Measurements from ENCODE around the gene C12orf42. TPM values are rescaled to one million over a fixed set of nuclear protein-coding genes. Genes with fewer than 3 reads are reported as not detected.

C12orf42 gene
- polyA plus RNA-seq, 1 experiment = not detected

- TF ChIP-seq, protein P1, sequence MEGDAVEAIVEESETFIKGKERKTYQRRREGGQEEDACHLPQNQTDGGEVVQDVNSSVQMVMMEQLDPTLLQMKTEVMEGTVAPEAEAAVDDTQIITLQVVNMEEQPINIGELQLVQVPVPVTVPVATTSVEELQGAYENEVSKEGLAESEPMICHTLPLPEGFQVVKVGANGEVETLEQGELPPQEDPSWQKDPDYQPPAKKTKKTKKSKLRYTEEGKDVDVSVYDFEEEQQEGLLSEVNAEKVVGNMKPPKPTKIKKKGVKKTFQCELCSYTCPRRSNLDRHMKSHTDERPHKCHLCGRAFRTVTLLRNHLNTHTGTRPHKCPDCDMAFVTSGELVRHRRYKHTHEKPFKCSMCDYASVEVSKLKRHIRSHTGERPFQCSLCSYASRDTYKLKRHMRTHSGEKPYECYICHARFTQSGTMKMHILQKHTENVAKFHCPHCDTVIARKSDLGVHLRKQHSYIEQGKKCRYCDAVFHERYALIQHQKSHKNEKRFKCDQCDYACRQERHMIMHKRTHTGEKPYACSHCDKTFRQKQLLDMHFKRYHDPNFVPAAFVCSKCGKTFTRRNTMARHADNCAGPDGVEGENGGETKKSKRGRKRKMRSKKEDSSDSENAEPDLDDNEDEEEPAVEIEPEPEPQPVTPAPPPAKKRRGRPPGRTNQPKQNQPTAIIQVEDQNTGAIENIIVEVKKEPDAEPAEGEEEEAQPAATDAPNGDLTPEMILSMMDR (IDR thresholded peaks at IDR 0.05; ENCODE audit: low read depth, low read length) = no peak
- ChIA-PET POLR2A (no interaction called here), CTCF (no interaction called here)
- Histone ChIP-seq H3K27me3 (ENCODE audit: control insufficient read depth, insufficient read depth, low read length) (no peaks in the 10 kb centered on the region), H3K9me3 (ENCODE audit: control insufficient read depth, insufficient read depth, low read length) (peaks cover 20% of the 10 kb centered on the region), H3K4me3 (ENCODE audit: low read depth, low read length) (no peak overlapping the region), H3K27ac (ENCODE audit: low read depth, low read length) (no peak overlapping the region)
- no peak for DNase-seq (ENCODE audit: low read depth, low spot score)
Observed at GRCh38 chr12:103382119-103382518, 113.6 kb downstream of the C12orf42 start.

GRCh38 chr12:103379670-103380069 lies 116.1 kb downstream of the C12orf42 start:
- no peak overlapping the region for H3K27ac ChIP-seq (ENCODE audit: low read depth, low read length)
- CTCF ChIA-PET = no interaction called here
- TF ChIP-seq, protein P1 (IDR thresholded peaks at IDR 0.05; ENCODE audit: low read depth, low read length) = no peak
- POLR2A ChIA-PET = no interaction called here
- no peak overlapping the region for H3K4me3 ChIP-seq (ENCODE audit: low read depth, low read length)
- no peak for DNase-seq (ENCODE audit: low read depth, low spot score)
- H3K9me3 ChIP-seq (ENCODE audit: control insufficient read depth, insufficient read depth, low read length) = peaks cover 18% of the 10 kb centered on the region
- H3K27me3 ChIP-seq (ENCODE audit: control insufficient read depth, insufficient read depth, low read length) = no peaks in the 10 kb centered on the region

DNA sequence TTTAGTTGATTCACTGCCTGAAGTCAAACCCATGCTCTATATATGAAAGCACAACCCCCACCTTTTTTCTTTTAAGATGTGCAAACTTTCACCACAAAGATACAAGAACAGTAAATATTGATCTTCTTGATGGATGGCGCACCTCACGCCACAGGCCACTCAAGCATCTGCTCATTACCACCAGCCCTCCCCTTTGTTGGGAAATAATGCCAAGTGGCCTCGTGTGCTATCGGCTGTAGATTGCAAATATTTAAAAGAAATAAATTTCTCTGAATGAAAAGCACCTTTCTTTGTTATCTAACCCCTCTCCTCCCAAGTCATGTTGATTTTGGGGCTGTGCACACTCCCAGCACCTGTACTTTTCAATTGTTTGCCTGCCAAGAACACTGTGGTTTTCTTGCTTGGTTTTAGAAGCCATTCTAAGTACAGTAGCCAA lies 122.7 kb downstream of the C12orf42 start:
- DNase-seq (ENCODE audit: low read depth, low spot score) = no peak
- H3K27ac ChIP-seq (ENCODE audit: low read depth, low read length) = no peak overlapping the region
- H3K27me3 ChIP-seq (ENCODE audit: control insufficient read depth, insufficient read depth, low read length) = no peaks in the 10 kb centered on the region
- ChIA-PET CTCF (no interaction called here), POLR2A (no interaction called here)
- H3K4me3 ChIP-seq (ENCODE audit: low read depth, low read length) = no peak overlapping the region
- H3K9me3 ChIP-seq (ENCODE audit: control insufficient read depth, insufficient read depth, low read length) = peaks cover 9% of the 10 kb centered on the region; the same call in 1 of the 2 replicates
- TF ChIP-seq, protein P1 (IDR thresholded peaks at IDR 0.05; ENCODE audit: low read depth, low read length) = no peak

DNA sequence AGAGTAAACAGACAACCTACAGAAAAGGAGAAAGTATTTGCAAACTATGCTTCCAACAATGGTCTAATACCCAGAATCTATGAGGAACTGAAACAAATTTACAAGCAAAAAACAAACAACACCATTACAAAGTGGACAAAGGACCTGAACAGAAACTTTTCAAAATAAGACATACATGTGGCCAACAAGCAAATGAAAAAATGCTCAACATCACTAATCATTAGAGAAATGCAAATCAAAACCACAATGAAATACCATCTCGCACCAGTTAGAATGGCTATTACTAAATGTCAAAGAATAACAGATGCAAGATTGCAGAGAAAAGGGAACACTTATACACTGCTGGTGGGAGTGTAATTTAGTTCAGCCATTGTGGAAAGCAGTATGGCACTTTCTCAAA lies 125.8 kb downstream of the C12orf42 start:
- Histone ChIP-seq H3K27ac (ENCODE audit: low read depth, low read length) (no peak overlapping the region), H3K27me3 (ENCODE audit: control insufficient read depth, insufficient read depth, low read length) (no peaks in the 10 kb centered on the region), H3K9me3 (ENCODE audit: control insufficient read depth, insufficient read depth, low read length) (peaks cover 3% of the 10 kb centered on the region; the same call in 1 of the 2 replicates), H3K4me3 (ENCODE audit: low read depth, low read length) (no peak overlapping the region)
- TF ChIP-seq, protein P1 (IDR thresholded peaks at IDR 0.05; ENCODE audit: low read depth, low read length) = no peak
- ChIA-PET CTCF (no interaction called here), POLR2A (no interaction called here)
- DNase-seq (ENCODE audit: low read depth, low spot score) = no peak

- ChIA-PET POLR2A (no interaction called here), CTCF (no interaction called here)
- no peak overlapping the region for H3K27ac ChIP-seq (ENCODE audit: low read depth, low read length)
- TF ChIP-seq, protein P1 (IDR thresholded peaks at IDR 0.05; ENCODE audit: low read depth, low read length) = no peak
- H3K4me3 ChIP-seq (ENCODE audit: low read depth, low read length) = no peak overlapping the region
- H3K9me3 ChIP-seq (ENCODE audit: control insufficient read depth, insufficient read depth, low read length) = no peaks in the 10 kb centered on the region
- DNase-seq (ENCODE audit: low read depth, low spot score) = no peak
- H3K27me3 ChIP-seq (ENCODE audit: control insufficient read depth, insufficient read depth, low read length) = no peaks in the 10 kb centered on the region
Observed at GRCh38 chr12:103368167-103368566, 127.6 kb downstream of the C12orf42 start.
